H1 (cell line): ENCODE results near the gene DCTN3. TPM values are rescaled to one million over a fixed set of nuclear protein-coding genes. Genes with fewer than 3 reads are reported as not detected.

Source experiments
- CTCF ChIA-PET: fragments of 300-600 bp; sonication (Branson Sonifier 250); formaldehyde crosslinking; loops from one replicate; lab custom pipeline; 2021; ENCODE audit not compliant: partially characterized antibody; lab: Charles Lee
- POLR2A ChIA-PET: fragments of 300-600 bp; sonication (Branson Sonifier 250); formaldehyde crosslinking; loops from one replicate; lab custom pipeline; 2021; ENCODE audit warnings: inconsistent platforms; ENCODE audit not compliant: partially characterized antibody; lab: Charles Lee
- DNase-seq, 2 experiments: peaks; one replicate each; pipeline versions ENCODE4 v3.0.0 to v3.0.0-alpha.2; 2010 to 2022; ENCODE audit warnings: low spot score in 2 of 2, low read depth in 1 of 2, mixed read lengths in 1 of 2
- FAIRE-seq: peaks from 2 replicates; lab custom pipeline; 2011; peaks lifted over from hg19 to GRCh38; lab: Jason Lieb, UNC
- H2AFZ ChIP-seq: 2 replicates; pipeline ENCODE4 v1.8.1; 2012; ENCODE audit warnings: low read length, inconsistent platforms
- H2AK5ac ChIP-seq: 2 replicates; pipeline ENCODE4 v1.6.1; 2013; ENCODE audit warnings: low read depth, low read length
- H2BK120ac ChIP-seq: replicated peaks from 2 replicates; pipeline ENCODE3; 2013; ENCODE audit warnings: low read depth, low read length, inconsistent platforms
- H2BK12ac ChIP-seq: 2 replicates; pipeline ENCODE4 v1.6.1; 2013; ENCODE audit warnings: low read depth, low read length
- H2BK15ac ChIP-seq: 2 replicates; pipeline ENCODE4 v1.6.1; 2013; ENCODE audit warnings: low read length
- H2BK20ac ChIP-seq: 2 replicates; pipeline ENCODE4 v1.6.1; 2013; ENCODE audit warnings: low read length
- H2BK5ac ChIP-seq: 2 replicates; pipeline ENCODE4 v1.6.1; 2013; ENCODE audit warnings: low read depth, low read length
- H3K14ac ChIP-seq: 2 replicates; pipeline ENCODE4 v1.6.1; 2013; ENCODE audit warnings: inconsistent platforms; ENCODE audit not compliant: insufficient read length
- H3K18ac ChIP-seq: 2 replicates; pipeline ENCODE4 v1.6.1; 2013; ENCODE audit warnings: low read length; ENCODE audit errors: extremely low read depth
- H3K23ac ChIP-seq: 2 replicates; pipeline ENCODE4 v1.6.1; 2013; ENCODE audit warnings: inconsistent platforms; ENCODE audit not compliant: insufficient read length
- H3K23me2 ChIP-seq: 2 replicates; pipeline ENCODE4 v1.6.1; 2013; ENCODE audit warnings: low read depth, low read length
- H3K27ac ChIP-seq: 2 replicates; pipeline ENCODE4 v1.6.1; 2011; ENCODE audit warnings: low read depth, low read length, inconsistent platforms
- H3K27me3 ChIP-seq, 4 experiments: replicated peaks in 1 of 4; 1 replicate in 1 of 4; 2 replicates in 3 of 4; pipeline versions ENCODE4 v1.6.1 to v1.8.1; 2011 to 2013; ENCODE audit warnings: low read length in 3 of 4, mild to moderate bottlenecking in 3 of 4, inconsistent platforms in 2 of 4, mixed read lengths in 2 of 4, moderate library complexity in 1 of 4; ENCODE audit not compliant: control insufficient read depth in 3 of 4, insufficient read depth in 3 of 4; ENCODE audit errors: extremely low read depth in 1 of 4
- H3K36me3 ChIP-seq, 4 experiments: 2 replicates each; pipeline versions ENCODE4 v1.6.1 to v1.8.1; 2011 to 2013; ENCODE audit warnings: mild to moderate bottlenecking in 4 of 4, low read length in 3 of 4, moderate library complexity in 2 of 4, control low read depth in 1 of 4, inconsistent platforms in 1 of 4; ENCODE audit not compliant: insufficient read depth in 4 of 4, control insufficient read depth in 2 of 4
- H3K4ac ChIP-seq: replicated peaks from 2 replicates; pipeline ENCODE3; 2013; ENCODE audit warnings: low read length, low read depth, mixed read lengths, inconsistent platforms; ENCODE audit not compliant: insufficient read length
- H3K4me1 ChIP-seq, 4 experiments: replicated peaks in 1 of 4; 1 replicate in 1 of 4; 2 replicates in 3 of 4; pipeline versions ENCODE4 v1.6.1 to v1.8.1; 2011 to 2013; ENCODE audit warnings: low read length in 3 of 4, inconsistent platforms in 2 of 4, mixed read lengths in 1 of 4; ENCODE audit not compliant: insufficient read depth in 4 of 4, control insufficient read depth in 3 of 4
- H3K4me2 ChIP-seq, 2 experiments: 2 replicates each; pipeline versions ENCODE4 v1.6.1 to v1.8.1; 2011 to 2013; ENCODE audit warnings: low read depth in 2 of 2, low read length in 2 of 2, control low read depth in 1 of 2, inconsistent platforms in 1 of 2, mild to moderate bottlenecking in 1 of 2; ENCODE audit not compliant: insufficient read depth in 1 of 2
- H3K4me3 ChIP-seq, 4 experiments: fragments of 200-600, 300-600 bp in 1 of 4; sonication (generic), shearing (Covaris generic), sonication (Bioruptor Twin) in 1 of 4; 2 replicates each; pipeline versions ENCODE4 v1.5.1 to v1.8.1; 2011 to 2016; ENCODE audit warnings: low read length in 4 of 4, low read depth in 3 of 4, control low read depth in 2 of 4, inconsistent platforms in 2 of 4, mild to moderate bottlenecking in 2 of 4, mixed read lengths in 1 of 4, moderate library complexity in 1 of 4; ENCODE audit not compliant: insufficient read depth in 2 of 4; ENCODE audit errors: extremely low read depth in 1 of 4
- H3K56ac ChIP-seq: replicated peaks from 2 replicates; pipeline ENCODE3; 2013; ENCODE audit warnings: low read depth, mild to moderate bottlenecking, mixed read lengths, low read length, inconsistent platforms; ENCODE audit not compliant: insufficient read length
- H3K79me1 ChIP-seq: 2 replicates; pipeline ENCODE4 v1.6.1; 2013; ENCODE audit warnings: low read depth, low read length, control low read depth
- H3K79me2 ChIP-seq, 2 experiments: 2 replicates each; pipeline versions ENCODE4 v1.6.1 to v1.8.1; 2012 to 2013; ENCODE audit warnings: low read length in 2 of 2, mild to moderate bottlenecking in 2 of 2, inconsistent platforms in 1 of 2; ENCODE audit not compliant: insufficient read depth in 2 of 2, control insufficient read depth in 1 of 2
- H3K9ac ChIP-seq, 4 experiments: replicated peaks in 1 of 4; 1 replicate in 1 of 4; 2 replicates in 3 of 4; pipeline versions ENCODE4 v1.6.1 to v1.8.1; 2011 to 2013; ENCODE audit warnings: low read depth in 3 of 4, low read length in 3 of 4, control low read depth in 2 of 4, mild to moderate bottlenecking in 2 of 4, moderate library complexity in 2 of 4, inconsistent platforms in 1 of 4; ENCODE audit errors: extremely low read depth in 1 of 4
- H3K9me3 ChIP-seq, 2 experiments: 2 replicates each; pipeline versions ENCODE4 v1.6.1 to v1.8.1; 2012 to 2013; ENCODE audit warnings: mild to moderate bottlenecking in 2 of 2, moderate library complexity in 2 of 2, control low read depth in 1 of 2, inconsistent platforms in 1 of 2, low read depth in 1 of 2, low read length in 1 of 2, mixed read lengths in 1 of 2; ENCODE audit not compliant: insufficient read depth in 2 of 2
- H4K20me1 ChIP-seq, 2 experiments: replicated peaks in 1 of 2; 2 replicates each; pipeline versions ENCODE3 to v1.8.1; 2011 to 2013; ENCODE audit warnings: inconsistent platforms in 2 of 2, low read length in 2 of 2, mild to moderate bottlenecking in 1 of 2; ENCODE audit not compliant: insufficient read depth in 2 of 2, control insufficient read depth in 1 of 2
- H4K5ac ChIP-seq: 2 replicates; pipeline ENCODE4 v1.6.1; 2013; ENCODE audit warnings: low read length, low read depth, mixed read lengths, inconsistent platforms; ENCODE audit not compliant: insufficient read length
- H4K8ac ChIP-seq: 2 replicates; pipeline ENCODE4 v1.8.0; 2013; ENCODE audit warnings: mild to moderate bottlenecking, moderate library complexity, low read length, inconsistent platforms; ENCODE audit not compliant: insufficient read depth; ENCODE audit errors: extremely low read depth
- H4K91ac ChIP-seq: replicated peaks from 2 replicates; pipeline ENCODE3; 2013; ENCODE audit warnings: low read length, mixed read lengths, inconsistent platforms; ENCODE audit not compliant: insufficient read length
- ATF3 ChIP-seq: IDR thresholded peaks from 2 replicates; pipeline ENCODE4 v1.6.1; 2011; ENCODE audit warnings: low read depth, mild to moderate bottlenecking, low read length; ENCODE audit not compliant: insufficient read depth
- GABPA ChIP-seq: IDR thresholded peaks from 2 replicates; pipeline ENCODE4 v1.6.1; 2011; ENCODE audit warnings: mild to moderate bottlenecking, low read length, moderate library complexity, borderline replicate concordance; ENCODE audit not compliant: insufficient read depth
- HDAC2 ChIP-seq, 2 experiments: fragments of 300-600 bp in 1 of 2; sonication (generic) in 1 of 2; IDR thresholded peaks; 2 replicates each; pipeline ENCODE4 v1.6.1; 2011 to 2012; ENCODE audit warnings: low read depth in 2 of 2, low read length in 2 of 2, mild to moderate bottlenecking in 2 of 2, moderate library complexity in 2 of 2, borderline replicate concordance in 1 of 2, inconsistent platforms in 1 of 2
- KDM1A ChIP-seq: fragments of 200-600, 300-600 bp; sonication (generic); IDR thresholded peaks from 2 replicates; pipeline ENCODE4 v1.7.1; 2016; ENCODE audit warnings: mild to moderate bottlenecking, low read length, borderline replicate concordance
- KDM4A ChIP-seq: IDR thresholded peaks from one replicate; pipeline ENCODE4 v1.7.1; 2012; ENCODE audit warnings: low read depth, mild to moderate bottlenecking, moderate library complexity, low read length, inconsistent platforms; ENCODE audit not compliant: severe bottlenecking
- NRF1 ChIP-seq: IDR thresholded peaks from 2 replicates; pipeline ENCODE4 v1.6.1; 2011; ENCODE audit warnings: mild to moderate bottlenecking, low read depth, low read length, improper control_type of control experiment
- RXRA ChIP-seq: IDR thresholded peaks from 2 replicates; pipeline ENCODE4 v1.6.1; 2011; ENCODE audit warnings: low read depth, mild to moderate bottlenecking, low read length, moderate library complexity; ENCODE audit not compliant: insufficient read depth
- SAP30 ChIP-seq: fragments of 300-600 bp; sonication (generic); IDR thresholded peaks from 2 replicates; pipeline ENCODE4 v1.7.1; 2012; ENCODE audit warnings: low read length, moderate library complexity, mild to moderate bottlenecking, inconsistent platforms; ENCODE audit not compliant: insufficient read depth, insufficient replicate concordance
- SIN3A ChIP-seq, 2 experiments: IDR thresholded peaks in 1 of 2; conservative IDR thresholded peaks in 1 of 2; 2 replicates each; pipeline ENCODE4 v1.6.1; 2011 to 2012; ENCODE audit warnings: low read length in 2 of 2, improper control_type of control experiment in 1 of 2, low read depth in 1 of 2, mild to moderate bottlenecking in 1 of 2
- SP1 ChIP-seq: IDR thresholded peaks from 2 replicates; pipeline ENCODE4 v1.6.1; 2011; ENCODE audit warnings: low read depth, low read length
- SRF ChIP-seq: IDR thresholded peaks from 2 replicates; pipeline ENCODE4 v1.6.1; 2011; ENCODE audit warnings: mild to moderate bottlenecking, low read depth, low read length, moderate library complexity
- TEAD4 ChIP-seq: IDR thresholded peaks from 2 replicates; pipeline ENCODE4 v1.6.1; 2012; ENCODE audit warnings: low read depth, low read length, inconsistent platforms, mixed read lengths
- ZNF274 ChIP-seq: IDR thresholded peaks from 2 replicates; pipeline ENCODE4 v1.7.0; 2012; ENCODE audit warnings: low read length, borderline replicate concordance; ENCODE audit errors: extremely low read depth
- polyA plus RNA-seq, 7 experiments: library from polyadenylated mRNA; depleted of rRNA in 3 of 7; stranded (reverse) in 5 of 7; unstranded in 2 of 7; fragments of >200 nt in 5 of 7; fragments of 200-250 nt in 2 of 7; gene quantifications; 1 replicate in 5 of 7; 2 replicates in 1 of 7; 4 replicates in 1 of 7; pipeline versions ENCODE4 v1.2.1 to v1.2.3, GENCODE V29; 2011 to 2013; ENCODE audit warnings: missing spikeins in 2 of 7, mixed read lengths in 2 of 7
- total RNA-seq: library from RNA; stranded (reverse); fragmentation: NEBNext Ultra II Directional; extraction: Animal tissue kit (Norgen Biotek cat#: 25700); gene quantifications from 2 replicates; pipeline ENCODE4 v1.2.1, GENCODE V29; 2021

Gene DCTN3
- total and polyA plus RNA-seq, 2 of the 8 experiments (the other 6 are each of a cell fraction or from before 2014, with no cell fraction given) = 25.6 to 39.2 TPM

- no peak overlapping the region for H3K4me3 ChIP-seq
- H2BK20ac ChIP-seq = no peak overlapping the region
- peaks cover 0 to 1% of the 10 kb centered on the region in 2 experiments for H4K20me1 ChIP-seq
- H4K8ac ChIP-seq = no peak overlapping the region
- H3K18ac ChIP-seq = no peak overlapping the region
- H3K4ac ChIP-seq = no peak overlapping the region
- no peak for FAIRE-seq
- no peaks in the 10 kb centered on the region for H3K9me3 ChIP-seq
- H3K23me2 ChIP-seq = peaks cover 9% of the 10 kb centered on the region
- H3K4me1 ChIP-seq = peaks cover 0 to 4% (median 2%) of the 10 kb centered on the region in 4 experiments; a peak in 2 of 7 replicates
- H3K14ac ChIP-seq = no peak overlapping the region
- no peak overlapping the region for H2BK120ac ChIP-seq
- DNase-seq = no peak
- H3K27me3 ChIP-seq = peaks cover 0 to 5% (median 0%) of the 10 kb centered on the region in 4 experiments; a peak in 2 of 7 replicates
- H3K56ac ChIP-seq = no peak overlapping the region
- no peak overlapping the region for H3K9ac ChIP-seq
- H3K27ac ChIP-seq = no peak overlapping the region
- ChIA-PET POLR2A (interaction anchor here (2.6 to 7.7 kb wide), 2 partner anchors 8 to 14 kb away, joined by 10 to 92 read pairs; partner anchors contain the start of genes GALT and IL11RA), CTCF (interaction anchor here (0.9 to 15.2 kb wide), 8 partner anchors 12 to 48 kb away, joined by 3 to 277 read pairs (median 10); partner anchors contain the start of genes ARID3C, GALT, IL11RA and SIGMAR1)
- no peak overlapping the region for H2BK12ac ChIP-seq
- no peak overlapping the region for H3K4me2 ChIP-seq
- no peak overlapping the region for H4K91ac ChIP-seq
- peaks cover 0 to 8% of the 10 kb centered on the region in 2 experiments; a peak in 1 of 4 replicates for H3K79me2 ChIP-seq
- no peak overlapping the region for H2AFZ ChIP-seq
- H2AK5ac ChIP-seq = no peak overlapping the region
- H3K23ac ChIP-seq = no peak overlapping the region
- H3K36me3 ChIP-seq = peaks cover 0 to 2% (median 0%) of the 10 kb centered on the region in 4 experiments; a peak in 2 of 8 replicates
- H3K79me1 ChIP-seq = no peaks in the 10 kb centered on the region
- H4K5ac ChIP-seq = no peak overlapping the region
- H2BK5ac ChIP-seq = no peak overlapping the region
- no peak overlapping the region for H2BK15ac ChIP-seq
- TF ChIP-seq SAP30 = no peak
- no peak for TF ChIP-seq NRF1
- no peak for TF ChIP-seq ZNF274
- no peak for TF ChIP-seq KDM4A
- TF ChIP-seq TEAD4 = no peak
- no peak for TF ChIP-seq SIN3A (conservative IDR thresholded peaks at IDR 0.05 in 1 of 2, IDR thresholded peaks at IDR 0.05 in 1 of 2; ENCODE audit: low read depth in 1 of 2, low read length in 2 of 2)
- no peak for TF ChIP-seq GABPA
- TF ChIP-seq SRF = no peak
- no peak for TF ChIP-seq ATF3
- no peak for TF ChIP-seq KDM1A
- no peak for TF ChIP-seq HDAC2 (IDR thresholded peaks at IDR 0.05; ENCODE audit: borderline replicate concordance in 1 of 2, low read depth in 2 of 2, low read length in 2 of 2)
- no peak for TF ChIP-seq SP1
- no peak for TF ChIP-seq RXRA
These were observed 43.0 kb upstream of the DCTN3 start for GRCh38 chr9:34663303-34663605.
